ENCODE measurements around the gene EMID1.
"Not testable (repeated sequence)": the region's sequence is repeated elsewhere in the genome, so short reads cannot be mapped to it uniquely, and the experiment has no call there.

Gene EMID1

DNA sequence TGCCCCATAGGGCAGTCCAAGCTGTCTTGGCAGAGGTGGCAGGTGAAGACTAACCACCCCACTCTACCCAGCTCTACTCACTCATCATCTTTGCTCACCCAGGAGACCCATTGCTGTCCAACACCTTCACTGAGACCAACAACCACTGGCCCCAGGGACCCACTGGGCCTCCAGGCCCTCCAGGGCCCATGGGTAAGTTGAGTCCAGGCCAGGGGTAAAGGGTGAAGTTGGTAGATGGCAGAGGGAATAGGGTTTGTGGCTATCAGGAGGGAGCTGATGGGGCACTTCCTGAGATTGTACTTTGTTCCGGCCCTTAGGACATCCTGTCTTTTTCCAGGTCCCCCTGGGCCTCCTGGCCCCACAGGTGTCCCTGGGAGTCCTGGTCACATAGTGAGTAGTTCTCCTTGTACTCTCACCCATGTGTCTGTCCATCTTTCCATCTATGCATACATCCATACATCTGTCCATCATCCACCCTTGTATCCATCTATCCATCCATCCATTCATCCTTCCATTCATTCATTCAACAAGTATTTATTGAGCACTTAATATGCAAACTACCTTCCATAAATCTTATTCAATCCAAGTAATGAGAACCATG, 27.7 kb downstream of the EMID1 start:
- no peak for DNase-seq

GRCh38 chr22:29240481-29240880, 34.8 kb downstream of the EMID1 start:
- not testable (repeated sequence) for DNase-seq

DNA sequence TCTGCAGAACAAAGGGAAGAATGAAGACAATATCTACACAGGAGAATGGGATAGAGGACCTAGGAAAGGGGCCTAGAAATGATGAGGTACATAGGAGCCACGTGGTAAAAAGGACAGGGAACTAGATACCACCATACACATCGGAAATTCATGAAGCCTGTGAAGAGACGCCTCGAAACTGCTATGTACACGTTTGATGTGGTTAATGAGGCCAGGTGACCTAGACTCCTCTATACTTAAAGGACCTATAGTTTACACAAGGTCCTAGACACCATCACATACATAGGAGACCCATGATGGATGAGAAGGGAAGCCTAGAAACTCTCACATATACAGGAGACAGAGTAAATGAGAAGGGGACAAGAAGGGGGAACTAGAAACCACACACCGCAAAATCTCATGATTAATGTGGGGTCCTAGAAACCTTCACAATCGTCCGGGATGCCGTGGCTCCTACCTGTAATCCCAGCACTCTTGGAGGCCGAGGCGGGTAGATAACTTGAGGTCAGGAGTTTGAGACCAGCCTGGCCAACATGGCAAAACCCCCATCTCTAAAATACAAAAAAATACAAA, 38.3 kb downstream of the EMID1 start:
- no peak for DNase-seq

GRCh38 chr22:29244785-29245625, 39.3 kb downstream of the EMID1 start:
- no peak for DNase-seq

- DNase-seq, result no peak
Observed at GRCh38 chr22:29245626-29246385, 40.1 kb downstream of the EMID1 start.

DNA sequence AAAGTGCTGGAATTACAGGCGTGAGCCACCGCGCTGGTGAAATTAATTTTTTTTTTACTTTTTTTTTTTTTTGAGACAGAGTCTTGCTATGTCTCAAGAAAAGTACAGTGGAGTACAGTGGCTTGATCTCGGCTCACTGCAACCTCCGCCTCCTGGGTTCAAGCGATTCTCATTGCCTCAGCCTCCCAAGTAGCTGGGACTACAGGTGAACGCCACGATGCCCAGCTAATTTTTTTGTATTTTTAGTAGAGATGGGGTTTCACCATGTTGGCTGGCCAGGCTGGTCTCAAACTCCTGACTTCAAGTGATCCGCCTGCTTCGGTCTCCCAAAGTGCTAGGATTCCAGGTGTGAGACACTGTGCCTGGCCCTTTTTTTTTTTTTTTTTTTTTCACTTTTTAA, 42.2 kb downstream of the EMID1 start:
- not testable (repeated sequence) for DNase-seq

DNA sequence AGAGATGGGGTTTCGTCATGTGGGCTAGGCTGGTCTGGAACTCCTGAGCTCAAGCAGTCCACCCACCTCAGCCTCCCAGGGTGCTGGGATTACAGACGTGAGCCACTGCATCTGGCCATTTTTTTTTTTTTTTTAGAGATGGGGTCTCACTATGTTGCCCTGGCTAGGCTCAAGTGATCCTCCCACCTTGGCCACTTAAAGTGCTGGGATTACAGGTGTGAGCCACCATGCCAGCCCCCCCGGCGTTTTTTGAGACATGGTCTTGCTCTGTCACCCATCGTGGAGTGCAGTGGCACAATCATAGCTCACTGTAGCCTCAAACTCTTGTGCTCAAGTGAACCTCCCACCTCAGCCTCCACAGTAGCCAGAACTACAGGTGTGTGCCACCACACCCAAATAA, 45.6 kb downstream of the EMID1 start:
- no peak for DNase-seq

- DNase-seq, result no peak
Observed at GRCh38 chr22:29251981-29252911, 46.5 kb downstream of the EMID1 start.

DNA sequence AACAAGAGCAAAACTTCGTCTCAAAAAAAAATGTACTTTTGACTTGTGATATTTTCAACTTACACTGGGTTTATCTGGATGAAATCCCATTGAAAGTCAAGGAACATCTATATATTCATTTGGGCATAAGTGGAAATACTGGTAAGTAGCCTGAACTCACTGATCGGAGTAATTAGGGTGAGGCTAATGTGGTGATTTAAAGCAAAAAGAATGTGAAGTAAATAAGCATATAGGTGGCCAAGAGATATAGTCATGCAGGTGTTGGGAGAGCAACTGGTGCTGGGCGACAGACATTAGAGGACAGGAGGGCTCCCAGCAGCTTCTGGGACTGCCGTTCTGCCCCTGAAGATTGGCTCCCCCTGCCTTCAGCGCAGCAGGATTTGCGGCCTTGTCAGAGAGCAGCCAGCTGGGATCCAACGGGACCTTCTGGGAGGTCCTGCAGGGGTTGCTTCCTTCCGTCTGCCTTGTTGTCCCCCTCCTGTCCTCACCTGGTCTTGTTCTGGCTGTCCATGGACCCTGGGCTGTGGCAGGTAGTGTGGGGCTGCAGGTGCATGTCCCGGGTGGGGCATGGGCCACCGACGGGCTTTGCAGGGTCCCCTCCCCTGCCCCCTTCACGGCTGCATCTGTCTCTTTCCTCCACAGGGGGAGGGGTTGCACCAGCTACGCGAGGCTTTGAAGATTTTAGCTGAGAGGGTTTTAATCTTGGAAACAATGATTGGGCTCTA, 48.0 kb downstream of the EMID1 start:
- DNase-seq, result no peak

GRCh38 chr22:29254286-29254660, 48.6 kb downstream of the EMID1 start:
- no peak for DNase-seq

- DNase-seq, result no peak
Observed at GRCh38 chr22:29255064-29255621, 49.4 kb downstream of the EMID1 start.

DNA sequence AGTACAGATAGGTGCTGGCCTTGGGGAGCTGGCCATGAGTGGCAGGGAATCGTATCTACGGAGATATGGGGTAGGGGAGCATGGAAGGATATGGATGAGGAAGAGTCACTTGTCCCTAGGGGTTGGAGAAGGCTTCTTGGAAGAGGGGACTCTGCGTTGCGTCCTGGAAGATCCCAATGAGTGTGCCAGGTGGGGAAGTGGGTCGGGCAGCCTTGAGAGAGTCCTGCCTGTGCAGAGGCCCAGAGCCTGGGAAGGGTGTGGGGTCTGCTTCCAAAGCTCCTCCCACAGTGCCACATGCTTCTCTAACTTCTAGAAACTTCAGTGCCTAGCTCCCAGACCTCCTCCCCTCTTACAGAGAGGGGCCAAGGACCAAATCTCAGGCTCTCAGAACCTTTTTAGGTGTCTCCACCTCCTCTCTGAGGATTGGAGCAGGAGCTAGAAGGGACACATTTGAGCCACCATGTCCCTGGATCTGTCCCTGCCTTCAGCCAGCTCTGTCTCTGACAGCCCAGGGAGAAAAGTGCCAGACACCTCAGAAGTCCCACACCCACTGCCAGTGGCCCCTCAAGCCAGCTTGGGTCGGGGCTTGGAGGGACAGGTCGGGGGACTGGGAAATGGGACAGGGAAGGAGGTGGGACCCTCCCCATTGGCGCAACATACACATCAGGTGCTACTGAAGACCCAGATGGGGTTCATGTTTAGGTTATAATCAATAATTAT, 51.1 kb downstream of the EMID1 start:
- no peak for DNase-seq

GRCh38 chr22:29257751-29258181, 52.1 kb downstream of the EMID1 start:
- no peak for DNase-seq

GRCh38 chr22:29258407-29259252, 52.9 kb downstream of the EMID1 start:
- DNase-seq, result no peak

DNA sequence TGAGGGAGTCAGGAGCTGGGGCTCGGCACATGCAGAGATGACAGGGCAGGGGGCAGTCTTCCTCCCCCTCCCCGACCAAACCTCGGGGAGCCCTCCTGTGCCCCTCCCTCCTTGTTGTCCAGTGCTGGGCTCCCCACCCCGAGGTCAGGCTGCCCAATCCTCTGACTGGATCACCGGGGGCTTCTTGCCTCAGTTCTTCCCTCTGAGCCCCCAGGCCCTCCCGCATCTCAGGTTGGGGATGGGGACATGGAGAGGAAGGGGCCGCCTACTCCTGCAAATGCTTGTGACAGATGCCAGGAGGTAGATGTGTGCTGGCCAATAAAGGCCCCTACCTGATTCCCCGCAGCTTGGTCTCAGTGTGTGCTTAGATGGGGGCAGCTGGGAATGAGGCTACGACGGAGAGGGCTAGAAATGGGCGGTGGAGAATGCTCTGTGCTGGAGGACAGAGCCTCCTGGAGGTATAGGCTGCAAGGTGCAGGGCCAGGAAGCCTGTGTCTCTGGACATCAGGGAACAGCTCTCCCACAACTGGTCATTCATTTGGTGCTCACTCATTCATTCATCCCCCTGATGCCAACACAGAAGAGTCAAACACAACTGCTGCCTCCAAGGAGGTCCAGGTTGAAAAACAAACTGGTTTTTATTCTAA, 53.7 kb downstream of the EMID1 start:
- DNase-seq, result no peak

DNA sequence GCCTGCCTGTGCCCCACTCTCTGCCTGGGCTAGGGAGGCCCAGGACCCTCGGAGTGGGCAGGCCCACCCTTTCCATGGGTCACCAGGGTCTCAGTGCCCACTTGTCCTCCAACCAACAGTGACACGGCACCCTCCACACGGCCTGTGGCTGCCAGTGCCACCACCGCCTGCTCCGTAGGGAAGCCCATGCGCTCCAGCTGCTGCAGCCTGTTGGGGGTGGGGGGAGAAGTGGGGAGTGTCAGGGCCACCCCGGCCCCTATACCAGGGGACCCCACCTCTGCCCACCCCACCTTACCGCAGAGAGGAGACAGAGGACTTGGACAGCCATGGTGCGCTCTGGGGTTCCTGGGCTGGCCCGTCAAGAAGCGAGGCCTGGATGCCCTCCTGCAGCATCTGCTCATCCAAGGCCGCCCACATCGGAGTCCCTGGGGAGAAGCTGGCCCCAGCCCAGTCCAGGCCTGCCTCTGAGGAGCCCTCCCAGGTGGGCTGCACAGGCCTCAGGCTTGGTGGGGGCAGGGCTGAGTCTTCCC, 54.4 kb downstream of the EMID1 start:
- DNase-seq, result no peak

- DNase-seq, result no peak
Observed at GRCh38 chr22:29260601-29261315, 55.1 kb downstream of the EMID1 start.

- DNase-seq, result no peak
Observed at GRCh38 chr22:29263791-29264276, 58.1 kb downstream of the EMID1 start.

Measured in NCI-H1048 (cell line).